ENCODE data around the gene RPL10A. TPM values are rescaled to one million over a fixed set of nuclear protein-coding genes. Genes with fewer than 3 reads are reported as not detected.

Gene RPL10A
- total and polyA plus RNA-seq, 2 of the 13 experiments (the other 11 are each of a cell fraction or from before 2014, with no cell fraction given): 1,854 to 2,726 TPM

- TF ChIP-seq ZNF513 (CRISPR knock-in tag; conservative IDR thresholded peaks at IDR 0.05) (0 out of 2 replicates have a peak, but pooled peaks have one; percentile 73), HNF1B (CRISPR knock-in tag; IDR thresholded peaks at IDR 0.05) (peak; percentile 97), USF2 (IDR thresholded peaks at IDR 0.05; ENCODE audit: low read depth, low read length) (no peak), USF2 (CRISPR knock-in tag; IDR thresholded peaks at IDR 0.05; ENCODE audit: borderline replicate concordance) (peak; percentile 56; the same call in 1 of the 2 replicates), ZNF232 (CRISPR knock-in tag; IDR thresholded peaks at IDR 0.05; ENCODE audit: borderline replicate concordance) (peak; percentile 85), JDP2 (CRISPR knock-in tag; IDR thresholded peaks at IDR 0.05; ENCODE audit: borderline replicate concordance) (no peak), NONO (IDR thresholded peaks at IDR 0.05) (no peak), NONO (CRISPR knock-in tag; conservative IDR thresholded peaks at IDR 0.05) (peak; percentile 98), ZGPAT (CRISPR knock-in tag; IDR thresholded peaks at IDR 0.05) (peak; percentile 99), ZNF460 (CRISPR knock-in tag; IDR thresholded peaks at IDR 0.05; ENCODE audit: borderline replicate concordance) (peak; percentile 12; the same call in 1 of the 2 replicates), CBX5 (CRISPR knock-in tag; IDR thresholded peaks at IDR 0.05; ENCODE audit: borderline replicate concordance) (peak; percentile 67), ZNF580 (CRISPR knock-in tag; IDR thresholded peaks at IDR 0.05; ENCODE audit: borderline replicate concordance, low read depth) (peak; percentile 99), ZNF275 (CRISPR knock-in tag; IDR thresholded peaks at IDR 0.05; ENCODE audit: borderline replicate concordance) (peak; percentile 85), MAF1 (CRISPR knock-in tag; IDR thresholded peaks at IDR 0.05; ENCODE audit: borderline replicate concordance) (peak; percentile 92), SOX5 (CRISPR knock-in tag; IDR thresholded peaks at IDR 0.05; ENCODE audit: borderline replicate concordance) (peak; percentile 65), ZBTB39 (CRISPR knock-in tag; IDR thresholded peaks at IDR 0.05) (peak; percentile 89; the same call in 1 of the 2 replicates), NCOR1 (IDR thresholded peaks at IDR 0.05; ENCODE audit: borderline replicate concordance, low read length) (no peak)
Measured at GRCh38 chr6:35468181-35468979, at the start of gene RPL10A (continued).
